Sigmoid colon (tissue), 7 donors: ENCODE data around the gene PARP14. TPM values are rescaled to one million over a fixed set of nuclear protein-coding genes. Genes with fewer than 3 reads are reported as not detected.

Experiments used
- DNase-seq: peaks from one replicate; pipeline ENCODE4 v3.0.0-alpha.2; 2019
- H3K27ac ChIP-seq, 4 donors: fragments of 200-600 bp; sonication (generic); one replicate each; pipeline ENCODE4 v1.5.1; 2016 to 2019; ENCODE audit warnings: mild to moderate bottlenecking in 1 of 4
- H3K27me3 ChIP-seq, 3 donors: fragments of 200-600 bp; sonication (generic); one replicate each; pipeline ENCODE4 v1.5.1; 2019; ENCODE audit warnings: mild to moderate bottlenecking in 1 of 3
- H3K36me3 ChIP-seq, 4 donors: fragments of 200-600 bp; sonication (generic); one replicate each; pipeline ENCODE4 v1.5.1; 2016 to 2019
- H3K4me1 ChIP-seq, 4 donors: fragments of 200-600 bp; sonication (generic); one replicate each; pipeline ENCODE4 v1.5.1; 2017 to 2019
- H3K4me3 ChIP-seq, 4 donors: fragments of 200-600 bp; sonication (generic); one replicate each; pipeline ENCODE4 v1.5.1; 2017 to 2019; ENCODE audit warnings: mild to moderate bottlenecking in 2 of 4, moderate library complexity in 1 of 4
- H3K9me3 ChIP-seq, 4 donors: fragments of 200-600 bp in 3 of 4; sonication (generic) in 3 of 4; one replicate each; pipeline versions ENCODE4 v1.5.1 to v1.6.1; 2013 to 2019
- CTCF ChIP-seq, 4 experiments: fragments of 450-650 bp in 3 of 4; fragments of 200-600 bp in 1 of 4; IDR thresholded peaks; one replicate each; pipeline ENCODE4 v1.5.1; 2016 to 2019; ENCODE audit warnings: antibody characterized with exemption in 4 of 4, mild to moderate bottlenecking in 3 of 4, moderate library complexity in 2 of 4
- EP300 ChIP-seq, 4 donors: sonication (generic); formaldehyde crosslinking; IDR thresholded peaks; one replicate each; pipeline ENCODE4 v1.6.1; 2017; ENCODE audit warnings: antibody characterized with exemption in 4 of 4
- POLR2A ChIP-seq, 2 donors: fragments of 450-650 bp; IDR thresholded peaks; one replicate each; pipeline ENCODE4 v1.6.1; 2016; ENCODE audit warnings: antibody characterized with exemption in 2 of 2, mild to moderate bottlenecking in 2 of 2, moderate library complexity in 2 of 2
- POLR2AphosphoS5 ChIP-seq, 4 donors: sonication (generic); formaldehyde crosslinking; IDR thresholded peaks; one replicate each; pipeline ENCODE4 v1.6.1; 2017; ENCODE audit warnings: antibody characterized with exemption in 4 of 4
- WGBS, 2 donors: extraction: QIAGEN DNeasy Blood & Tissue Kit; methylation state at CpG; one replicate each; pipeline ENCODE4 v1.1.7; 2013; 5-methylcytosine and 5-hydroxymethylcytosine counted together
- intact Hi-C: fragments of 100-400 bp; cut with DNase I; formaldehyde crosslinking; loops from one replicate; pipeline ENCODE4 v1.15.1; 2023
- polyA plus RNA-seq, 3 donors: library from polyadenylated mRNA; stranded (reverse); fragments of 200-250 nt; gene quantifications; one replicate each; pipeline ENCODE4 v1.2.3, GENCODE V29; 2013
- total RNA-seq, 4 donors: library from RNA; depleted of rRNA; stranded (reverse); fragments of >200 nt; gene quantifications; one replicate each; pipeline ENCODE4 v1.1.0, GENCODE V29; 2016
- donor health status: healthy with polysubstance abuse.
- donor health status: Bipolar disorder and iron deficiency.
- donor health status: healthy.

The PARP14 gene
- total and polyA plus RNA-seq, 7 donors = 4.8 to 90.3 (median 41.7) TPM

DNA sequence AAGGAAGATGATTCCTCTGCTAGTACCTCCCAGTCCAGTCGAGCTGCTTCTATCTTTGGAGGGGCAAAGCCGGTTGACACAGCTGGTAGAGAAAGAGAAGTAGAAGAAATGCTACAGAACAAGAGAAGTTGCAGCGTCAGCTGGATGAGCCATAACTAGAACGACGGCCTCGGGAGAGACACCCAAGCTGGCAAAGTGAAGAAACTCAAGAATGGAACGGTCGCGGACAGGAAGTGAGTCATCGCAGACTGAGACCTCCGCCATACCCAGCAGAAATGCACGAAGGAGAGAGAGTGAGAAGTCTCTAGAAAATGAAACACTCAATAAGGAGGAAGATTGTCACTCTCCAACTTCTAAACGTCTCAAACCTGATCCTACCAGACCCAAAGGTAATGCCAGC is 19.0 kb upstream of the PARP14 start:
- no peak for TF ChIP-seq EP300 (IDR thresholded peaks at IDR 0.05)
- no peak for TF ChIP-seq POLR2AphosphoS5 (IDR thresholded peaks at IDR 0.05)
- TF ChIP-seq CTCF (IDR thresholded peaks at IDR 0.05) = no peak
- no peak for TF ChIP-seq POLR2A (IDR thresholded peaks at IDR 0.05)
- no peaks in the 10 kb centered on the region for H3K27me3 ChIP-seq
- no peaks in the 10 kb centered on the region for H3K9me3 ChIP-seq
- no peak for DNase-seq
- no peaks in the 10 kb centered on the region for H3K36me3 ChIP-seq
- H3K4me1 ChIP-seq = no peaks in the 10 kb centered on the region
- WGBS, 2 donors = 84 to 87% methylated on average over 13 of the region's 13 CpGs
- no peak overlapping the region for H3K4me3 ChIP-seq
- intact Hi-C loops = no loop called here
- H3K27ac ChIP-seq = no peak overlapping the region

- H3K4me3 ChIP-seq = no peak overlapping the region
- no peaks in the 10 kb centered on the region for H3K4me1 ChIP-seq
- no peaks in the 10 kb centered on the region for H3K9me3 ChIP-seq
- 68 to 86% methylated on average over 2 of the region's 2 CpGs for WGBS, 2 donors
- no peaks in the 10 kb centered on the region for H3K36me3 ChIP-seq
- no peak for TF ChIP-seq CTCF (IDR thresholded peaks at IDR 0.05)
- no peak for TF ChIP-seq POLR2A (IDR thresholded peaks at IDR 0.05)
- no peak for TF ChIP-seq EP300 (IDR thresholded peaks at IDR 0.05)
- no peak for TF ChIP-seq POLR2AphosphoS5 (IDR thresholded peaks at IDR 0.05)
- H3K27me3 ChIP-seq = no peaks in the 10 kb centered on the region
- DNase-seq = no peak
- H3K27ac ChIP-seq = no peak overlapping the region
- intact Hi-C loops = no loop called here
Observed at GRCh38 chr3:122662505-122662904, 18.1 kb upstream of the PARP14 start.

DNA sequence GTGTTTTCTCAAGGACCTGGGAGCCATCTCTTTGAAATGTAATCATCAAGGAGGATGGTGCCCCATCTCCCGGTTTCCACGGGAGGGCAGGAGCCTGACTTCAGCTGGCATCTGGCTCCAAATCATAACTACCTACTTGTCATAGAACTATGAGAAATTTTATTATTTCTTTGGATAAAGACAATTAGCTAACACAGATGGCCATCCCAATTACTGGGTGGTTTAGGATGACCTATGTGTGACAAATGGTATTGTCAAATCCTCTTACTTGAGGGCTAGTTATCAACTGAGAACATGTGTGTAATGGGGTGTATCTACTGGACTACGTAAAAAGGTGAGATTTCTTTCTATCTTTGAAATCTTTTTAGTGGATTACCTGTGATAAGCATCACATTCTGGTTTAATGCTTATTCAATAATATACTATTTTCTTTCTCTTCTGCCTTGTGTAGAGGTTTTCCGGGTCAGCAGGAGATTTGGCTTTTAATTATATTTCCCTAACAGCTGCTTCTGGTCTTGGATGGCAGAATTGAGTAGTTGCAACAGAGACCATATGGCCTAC is 15.3 kb upstream of the PARP14 start:
- H3K4me3 ChIP-seq = no peak overlapping the region
- no peaks in the 10 kb centered on the region for H3K27me3 ChIP-seq
- H3K9me3 ChIP-seq = no peaks in the 10 kb centered on the region
- no peak for TF ChIP-seq CTCF (IDR thresholded peaks at IDR 0.05)
- no peak for TF ChIP-seq EP300 (IDR thresholded peaks at IDR 0.05)
- TF ChIP-seq POLR2AphosphoS5 (IDR thresholded peaks at IDR 0.05) = no peak
- TF ChIP-seq POLR2A (IDR thresholded peaks at IDR 0.05) = no peak
- intact Hi-C loops = no loop called here
- DNase-seq = no peak
- H3K36me3 ChIP-seq = no peaks in the 10 kb centered on the region
- no peak overlapping the region for H3K27ac ChIP-seq
- WGBS, 2 donors = 50 to 72% methylated on average over 4 of the region's 4 CpGs
- H3K4me1 ChIP-seq = no peaks in the 10 kb centered on the region

DNA sequence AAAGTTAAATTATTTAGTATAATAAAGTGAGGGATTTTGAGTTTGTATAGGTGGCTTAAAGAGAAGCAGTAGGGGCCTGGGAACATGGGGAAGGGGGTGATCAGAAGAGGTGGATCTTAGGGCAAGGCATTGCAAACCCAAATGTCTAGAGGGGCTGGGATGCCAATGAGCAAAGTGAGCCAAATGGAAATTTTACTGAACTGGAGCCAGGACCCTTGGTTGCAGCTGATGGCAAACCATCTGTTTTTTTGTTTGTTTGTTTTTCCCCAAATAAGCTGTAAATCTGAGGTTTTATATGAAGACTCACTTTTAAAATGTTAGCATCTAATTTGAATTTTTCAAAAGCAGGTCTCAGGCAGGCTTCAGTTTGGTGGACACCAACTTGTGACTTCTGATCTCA is 14.8 kb upstream of the PARP14 start:
- Histone ChIP-seq H3K36me3 (no peaks in the 10 kb centered on the region), H3K27me3 (no peaks in the 10 kb centered on the region), H3K4me1 (no peaks in the 10 kb centered on the region), H3K4me3 (no peak overlapping the region), H3K27ac (no peak overlapping the region), H3K9me3 (no peaks in the 10 kb centered on the region)
- DNase-seq = no peak
- TF ChIP-seq EP300 (IDR thresholded peaks at IDR 0.05) (no peak), POLR2AphosphoS5 (IDR thresholded peaks at IDR 0.05) (no peak), CTCF (IDR thresholded peaks at IDR 0.05) (no peak), POLR2A (IDR thresholded peaks at IDR 0.05) (no peak)
- intact Hi-C loops = no loop called here
